OCI-LY3 (cell line): ENCODE results near the gene ADRB2.

ENCODE experiments used
- CTCF ChIP-seq: fragments of 200-600, 300-600 bp; sonication (generic); IDR thresholded peaks from 2 replicates; pipeline ENCODE4 v1.5.1; 2014; ENCODE audit warnings: antibody characterized with exemption, low read length, low read depth
- EZH2phosphoT487 ChIP-seq: fragments of 200-600 bp; shearing (Covaris generic); IDR thresholded peaks from 2 replicates; pipeline ENCODE4 v1.6.1; 2018; ENCODE audit warnings: antibody characterized with exemption, mixed run types, low read depth

GRCh38 chr5:148840531-148840930 is 14.1 kb downstream of the ADRB2 start:
- TF ChIP-seq CTCF (no peak), EZH2phosphoT487 (no peak)
